HG03354 (cell line): Measurements from ENCODE around the gene CHST10.
"Not testable (repeated sequence)": the region's sequence is repeated elsewhere in the genome, so short reads cannot be mapped to it uniquely, and the experiment has no call there.

ENCODE experiments used
- ATAC-seq: cut with Tn5 transposase; IDR thresholded peaks from one replicate; pipeline ENCODE4 v1.9.1; 2021; ENCODE audit warnings: mild to moderate bottlenecking; ENCODE audit not compliant: unreplicated experiment, poor library complexity, severe bottlenecking

The CHST10 gene

GRCh38 chr2:100396483-100396882, 21.0 kb downstream of the CHST10 start:
- ATAC-seq: no peak

- ATAC-seq: no peak
Measured at GRCh38 chr2:100395532-100396350, 21.7 kb downstream of the CHST10 start.

GRCh38 chr2:100394111-100394641, 23.3 kb downstream of the CHST10 start:
- ATAC-seq: peak; percentile 56

- ATAC-seq: no peak
Measured at GRCh38 chr2:100393362-100393761, 24.1 kb downstream of the CHST10 start.

- no peak for ATAC-seq
Measured at GRCh38 chr2:100392715-100393114, 24.8 kb downstream of the CHST10 start.

- no peak for ATAC-seq
Measured at GRCh38 chr2:100391735-100392515, 25.5 kb downstream of the CHST10 start.

- no peak for ATAC-seq
Measured at GRCh38 chr2:100390001-100390940, 27.2 kb downstream of the CHST10 start.

- no peak for ATAC-seq
Measured at GRCh38 chr2:100388703-100389102, 28.8 kb downstream of the CHST10 start.

- no peak for ATAC-seq
Measured at GRCh38 chr2:100383954-100384353, 33.5 kb downstream of the CHST10 start.

- ATAC-seq: no peak
Measured at GRCh38 chr2:100383306-100383705, 34.2 kb downstream of the CHST10 start.

GRCh38 chr2:100381240-100381639, 36.2 kb downstream of the CHST10 start:
- ATAC-seq: peak; percentile 64

GRCh38 chr2:100380681-100381080, 36.8 kb downstream of the CHST10 start:
- ATAC-seq: no peak

GRCh38 chr2:100376836-100377235, 40.6 kb downstream of the CHST10 start:
- ATAC-seq: no peak

- no peak for ATAC-seq
Measured at GRCh38 chr2:100367163-100367562, 50.3 kb downstream of the CHST10 start.

- no peak for ATAC-seq
Measured at GRCh38 chr2:100365434-100365833, 52.0 kb downstream of the CHST10 start.

- not testable (repeated sequence) for ATAC-seq
Measured at GRCh38 chr2:100362269-100362668, 55.2 kb downstream of the CHST10 start.

- no peak for ATAC-seq
Measured at GRCh38 chr2:100359576-100359975, 57.9 kb downstream of the CHST10 start.

- ATAC-seq: no peak
Measured at GRCh38 chr2:100358554-100358953, 58.9 kb downstream of the CHST10 start.

GRCh38 chr2:100352521-100352920, 64.9 kb downstream of the CHST10 start:
- no peak for ATAC-seq
